Natural killer cell (primary cell): ENCODE results near the gene DDX54. TPM values are rescaled to one million over a fixed set of nuclear protein-coding genes. Genes with fewer than 3 reads are reported as not detected.

Source experiments
- ATAC-seq, 3 donors: fragments of 150-1000 bp in 2 of 3; fragments of 200-7000 bp in 1 of 3; cut with Tn5 transposase; 1 replicate in 1 of 3; 2 replicates in 2 of 3; pipeline ENCODE4 v1.10.0; 2021; ENCODE audit warnings: mild to moderate bottlenecking in 2 of 3, moderate library complexity in 2 of 3
- DNase-seq, 2 donors: peaks; one replicate each; pipeline versions ENCODE4 v3.0.0 to v3.0.0-alpha.2; 2013 to 2021; ENCODE audit warnings: mixed read lengths in 1 of 2
- H3K27ac ChIP-seq: one replicate; pipeline ENCODE4 v1.5.1; 2013; ENCODE audit warnings: mild to moderate bottlenecking, low read length
- H3K27me3 ChIP-seq: one replicate; pipeline ENCODE4 v1.6.1; 2013; ENCODE audit warnings: low read length; ENCODE audit not compliant: control insufficient read depth, insufficient read depth
- H3K36me3 ChIP-seq: one replicate; pipeline ENCODE4 v1.6.1; 2013; ENCODE audit warnings: low read length; ENCODE audit not compliant: control insufficient read depth, insufficient read depth
- H3K4me1 ChIP-seq: one replicate; pipeline ENCODE4 v1.6.1; 2013; ENCODE audit warnings: low read length; ENCODE audit not compliant: control insufficient read depth, insufficient read depth
- H3K4me3 ChIP-seq: one replicate; pipeline ENCODE4 v1.5.1; 2013; ENCODE audit warnings: low read length
- H3K9me3 ChIP-seq: one replicate; pipeline ENCODE4 v1.6.1; 2013; ENCODE audit warnings: low read length; ENCODE audit not compliant: control insufficient read depth, insufficient read depth
- H3K27ac Mint-ChIP-seq, 2 donors: one replicate each; pipeline ENCODE4 v1.8.0; 2022; ENCODE audit warnings: mild to moderate bottlenecking in 2 of 2, mixed read lengths in 2 of 2, moderate library complexity in 1 of 2
- H3K27me3 Mint-ChIP-seq, 2 donors: one replicate each; pipeline ENCODE4 v1.8.0; 2022; ENCODE audit warnings: low read depth in 2 of 2, mixed read lengths in 2 of 2
- H3K36me3 Mint-ChIP-seq: one replicate; pipeline ENCODE4 v1.8.0; 2022; ENCODE audit warnings: mixed read lengths
- H3K4me1 Mint-ChIP-seq, 2 donors: one replicate each; pipeline ENCODE4 v1.8.0; 2022; ENCODE audit warnings: mixed read lengths in 2 of 2
- H3K4me3 Mint-ChIP-seq: one replicate; pipeline ENCODE4 v1.8.0; 2022; ENCODE audit warnings: mild to moderate bottlenecking, moderate library complexity, mixed read lengths
- H3K9me3 Mint-ChIP-seq, 2 donors: one replicate each; pipeline ENCODE4 v1.8.0; 2022; ENCODE audit warnings: mixed read lengths in 2 of 2
- WGBS: methylation state at CpG from one replicate; pipeline ENCODE4 v1.1.7; 2013; ENCODE audit warnings: missing lambda C conversion rate; ENCODE audit not compliant: insufficient coverage; 5-methylcytosine and 5-hydroxymethylcytosine counted together
- intact Hi-C: fragments of 100-400 bp; cut with micrococcal nuclease; formaldehyde crosslinking; loops from one replicate; pipeline ENCODE4 v1.14.2; 2022
- total RNA-seq, 4 donors: library from RNA; stranded (reverse); fragments of 120-200 nt in 1 of 4; gene quantifications; one replicate each; pipeline versions ENCODE4 v1.2.3 to v1.2.4, GENCODE V29; 2013 to 2022
- TF ChIP-seq, protein P1 (sequence below): fragments of 200-600 bp; IDR thresholded peaks from one replicate; pipeline ENCODE4 v1.8.0; 2022; ENCODE audit warnings: antibody characterized with exemption

The DDX54 gene
- total RNA-seq, 3 donors from 2014 or later (not counting 1 experiment from before 2014, with no cell fraction given): 84.6 to 100 (median 97.1) TPM

DNA sequence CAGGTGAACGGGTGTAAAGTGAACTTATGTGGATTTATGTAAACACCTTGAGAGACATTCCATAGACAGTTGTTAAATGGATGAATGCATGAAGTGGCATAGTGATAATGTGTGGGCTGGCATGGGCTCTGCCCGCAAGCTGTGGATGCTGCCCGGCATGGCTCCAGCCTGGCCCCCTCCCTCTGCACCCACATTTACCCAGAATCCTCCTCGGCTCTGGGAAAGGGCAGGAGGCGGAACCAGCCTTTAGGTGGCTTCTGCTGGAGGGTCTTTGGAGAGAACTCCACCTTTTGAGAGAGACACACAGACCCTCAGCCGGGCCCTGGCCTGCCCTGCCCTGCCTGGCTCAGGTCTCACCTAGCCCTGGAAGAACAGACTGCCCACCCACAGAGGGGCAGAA lies 68.4 kb downstream of the DDX54 start:
- no peaks in the 10 kb centered on the region for H3K9me3 ChIP-seq
- no peaks in the 10 kb centered on the region for H3K36me3 ChIP-seq
- H3K4me3 Mint-ChIP-seq: no peak overlapping the region
- TF ChIP-seq, protein P1, sequence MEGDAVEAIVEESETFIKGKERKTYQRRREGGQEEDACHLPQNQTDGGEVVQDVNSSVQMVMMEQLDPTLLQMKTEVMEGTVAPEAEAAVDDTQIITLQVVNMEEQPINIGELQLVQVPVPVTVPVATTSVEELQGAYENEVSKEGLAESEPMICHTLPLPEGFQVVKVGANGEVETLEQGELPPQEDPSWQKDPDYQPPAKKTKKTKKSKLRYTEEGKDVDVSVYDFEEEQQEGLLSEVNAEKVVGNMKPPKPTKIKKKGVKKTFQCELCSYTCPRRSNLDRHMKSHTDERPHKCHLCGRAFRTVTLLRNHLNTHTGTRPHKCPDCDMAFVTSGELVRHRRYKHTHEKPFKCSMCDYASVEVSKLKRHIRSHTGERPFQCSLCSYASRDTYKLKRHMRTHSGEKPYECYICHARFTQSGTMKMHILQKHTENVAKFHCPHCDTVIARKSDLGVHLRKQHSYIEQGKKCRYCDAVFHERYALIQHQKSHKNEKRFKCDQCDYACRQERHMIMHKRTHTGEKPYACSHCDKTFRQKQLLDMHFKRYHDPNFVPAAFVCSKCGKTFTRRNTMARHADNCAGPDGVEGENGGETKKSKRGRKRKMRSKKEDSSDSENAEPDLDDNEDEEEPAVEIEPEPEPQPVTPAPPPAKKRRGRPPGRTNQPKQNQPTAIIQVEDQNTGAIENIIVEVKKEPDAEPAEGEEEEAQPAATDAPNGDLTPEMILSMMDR: no peak
- no peak overlapping the region for H3K4me3 ChIP-seq
- no peaks in the 10 kb centered on the region for H3K4me1 Mint-ChIP-seq
- intact Hi-C loops: no loop called here
- no peak overlapping the region for H3K27ac ChIP-seq
- H3K9me3 Mint-ChIP-seq: no peaks in the 10 kb centered on the region
- H3K27me3 Mint-ChIP-seq: peaks cover 14 to 16% of the 10 kb centered on the region in 2 donors
- H3K27me3 ChIP-seq: no peaks in the 10 kb centered on the region
- ATAC-seq (no peak), DNase-seq (no peak)
- 89% methylated on average over 6 of the region's 6 CpGs for WGBS
- H3K27ac Mint-ChIP-seq: no peak overlapping the region
- no peaks in the 10 kb centered on the region for H3K36me3 Mint-ChIP-seq
- H3K4me1 ChIP-seq: no peaks in the 10 kb centered on the region

DNA sequence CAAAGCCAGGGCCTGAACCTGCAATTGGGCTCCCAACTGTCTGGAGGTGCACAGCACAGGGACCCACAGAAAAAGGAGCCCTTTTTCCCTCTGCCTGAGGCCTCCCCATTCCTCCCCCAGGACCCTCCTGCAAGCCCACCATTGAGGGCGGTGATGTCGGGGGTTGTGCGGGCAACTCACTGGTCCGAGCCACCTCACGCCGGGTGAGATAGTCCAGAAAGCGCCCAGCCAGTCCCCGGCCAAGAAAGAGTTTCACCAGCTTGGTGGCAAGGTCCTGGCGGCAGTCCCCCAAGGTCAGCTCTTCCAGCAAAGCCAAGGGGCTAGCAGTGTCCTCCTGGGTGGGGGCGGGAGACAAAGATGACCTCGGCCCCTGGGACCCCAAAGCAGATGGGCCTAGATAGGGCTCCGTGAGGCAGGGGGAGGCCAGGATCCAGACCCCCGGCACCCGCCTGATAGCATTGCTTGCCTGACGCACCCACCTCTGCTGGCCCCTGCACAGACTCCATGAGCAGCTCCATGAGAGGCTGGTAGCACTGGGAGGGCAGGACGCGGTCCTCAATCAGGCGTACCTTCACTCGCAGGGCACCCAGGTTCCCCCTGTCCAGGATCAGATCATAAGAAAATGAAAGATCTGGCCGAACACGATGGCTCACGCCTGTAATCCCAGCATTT lies 69.7 kb downstream of the DDX54 start:
- H3K36me3 ChIP-seq: no peaks in the 10 kb centered on the region
- no peak for DNase-seq
- no peak overlapping the region for H3K4me3 ChIP-seq
- Mint-ChIP-seq H3K4me1 (no peaks in the 10 kb centered on the region), H3K27me3 (peaks cover 12 to 19% of the 10 kb centered on the region in 2 donors), H3K27ac (no peak overlapping the region), H3K4me3 (no peak overlapping the region), H3K9me3 (no peaks in the 10 kb centered on the region), H3K36me3 (no peaks in the 10 kb centered on the region)
- no peaks in the 10 kb centered on the region for H3K9me3 ChIP-seq
- TF ChIP-seq, protein P1: no peak
- WGBS: 87% methylated on average over 22 of the region's 22 CpGs
- intact Hi-C loops: no loop called here
- H3K27me3 ChIP-seq: no peaks in the 10 kb centered on the region
- ATAC-seq: no peak
- no peak overlapping the region for H3K27ac ChIP-seq
- peaks cover 3% of the 10 kb centered on the region for H3K4me1 ChIP-seq

DNA sequence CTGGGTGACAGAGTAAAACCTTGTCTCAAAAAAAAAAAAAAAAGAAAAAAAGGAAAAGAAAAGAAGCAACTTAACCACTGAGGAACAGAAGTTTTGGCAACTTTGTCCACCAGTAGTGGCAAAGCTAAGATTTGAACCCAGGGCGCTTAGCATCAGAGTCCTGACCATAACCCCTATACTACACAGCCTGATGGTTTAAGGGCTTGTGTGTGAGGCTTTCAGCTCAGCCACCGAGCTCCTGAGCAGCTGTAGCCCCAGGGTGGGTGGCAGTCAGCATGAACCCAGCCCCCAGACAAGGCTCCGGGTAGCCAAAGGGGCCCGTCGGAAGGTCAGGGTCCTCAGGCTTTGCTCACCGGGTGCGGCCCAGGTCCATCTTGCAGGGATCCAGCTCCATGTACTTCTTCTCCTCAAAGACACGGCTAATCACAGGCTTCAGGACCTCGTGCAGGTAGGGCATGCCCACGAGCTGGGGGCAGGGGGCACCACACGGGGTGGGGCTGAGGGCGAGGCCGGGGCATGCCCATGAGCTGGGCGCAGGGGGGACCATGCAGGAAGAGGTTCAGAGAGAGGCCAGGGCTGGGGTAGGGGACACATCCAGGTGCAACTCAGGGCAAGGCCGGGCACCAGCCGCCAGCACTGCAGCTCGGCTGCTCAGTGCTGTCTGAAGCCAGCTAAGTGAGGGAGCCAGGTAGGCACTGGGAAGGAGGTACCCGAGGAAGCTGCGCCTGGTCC lies 70.7 kb downstream of the DDX54 start:
- H3K36me3 Mint-ChIP-seq: no peaks in the 10 kb centered on the region
- no peaks in the 10 kb centered on the region for H3K9me3 Mint-ChIP-seq
- Histone ChIP-seq H3K4me3 (no peak overlapping the region), H3K9me3 (no peaks in the 10 kb centered on the region), H3K27ac (no peak overlapping the region), H3K36me3 (no peaks in the 10 kb centered on the region), H3K4me1 (peaks cover 13% of the 10 kb centered on the region), H3K27me3 (no peaks in the 10 kb centered on the region)
- H3K27me3 Mint-ChIP-seq: peaks cover 6 to 14% of the 10 kb centered on the region in 2 donors
- 90% methylated on average over 19 of the region's 19 CpGs for WGBS
- no peak for ATAC-seq
- no peak overlapping the region for H3K27ac Mint-ChIP-seq
- H3K4me3 Mint-ChIP-seq: no peak overlapping the region
- TF ChIP-seq, protein P1: no peak
- peaks cover 0 to 5% of the 10 kb centered on the region in 2 donors for H3K4me1 Mint-ChIP-seq
- intact Hi-C loops: no loop called here
- DNase-seq: no peak
